Measurements from ENCODE around the gene PWWP2B.
A peak's percentile ranks its signal among the peaks of the same experiment; 100 is the strongest.
"Not testable (repeated sequence)": the region's sequence is repeated elsewhere in the genome, so short reads cannot be mapped to it uniquely, and the experiment has no call there.

PWWP2B gene

DNA sequence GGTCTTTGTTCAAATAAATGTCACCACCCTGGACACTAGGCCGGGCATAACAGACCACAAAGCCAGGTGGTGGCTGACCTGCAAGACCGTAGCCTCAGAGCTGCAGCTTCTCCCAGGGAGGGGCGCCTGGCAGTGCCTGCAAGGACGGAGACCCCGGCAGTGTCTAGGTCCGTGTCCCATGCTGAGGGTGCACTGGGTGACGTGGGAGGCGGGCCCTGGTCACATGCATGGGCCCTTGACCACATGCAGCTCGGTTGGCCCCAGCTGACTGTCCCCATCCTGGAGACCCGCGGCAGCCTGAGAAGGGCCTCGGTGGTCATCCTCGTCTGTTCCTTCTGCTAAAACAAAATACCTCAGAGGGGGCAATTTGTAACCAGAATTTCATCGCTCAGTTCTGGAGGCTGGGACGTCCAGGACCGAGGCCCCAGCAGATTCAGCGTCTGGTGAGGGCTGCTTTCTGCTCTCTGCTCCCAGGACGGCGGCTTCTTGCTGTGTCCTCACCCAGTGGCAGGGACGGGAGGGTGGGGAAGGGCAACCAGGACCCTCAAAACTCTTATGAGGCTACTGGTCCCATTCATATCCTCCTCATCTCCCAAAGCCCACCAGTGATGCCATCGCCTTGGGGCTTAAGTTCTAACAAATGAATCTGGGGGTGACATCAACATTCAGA is 36.8 kb downstream of the PWWP2B start:
- Histone ChIP-seq H3K4me1 (peaks cover 39 to 88% (median 81%) of the 10 kb centered on the region in 10 experiments), H3K9ac (peak overlapping the region in 4 of 11 experiments; percentile 15 to 58 (median 35); a peak in 5 of 22 replicates), H3K4me2 (peak overlapping the region; percentile 30 to 85 (median 58)), H4K20me1 (no peaks in the 10 kb centered on the region), H3K27me3 (no peaks in the 10 kb centered on the region), H3K27ac (peak overlapping the region; percentile 12 to 74 (median 54); a peak in 18 of 22 replicates), H3K36me3 (no peaks in the 10 kb centered on the region), H3K4me3 (no peak overlapping the region), H3K9me3 (replicated peaks in 1 of 11) (no peaks in the 10 kb centered on the region)
- no peak for TF ChIP-seq Cebpa-rat (IDR thresholded peaks at IDR 0.05)

DNA sequence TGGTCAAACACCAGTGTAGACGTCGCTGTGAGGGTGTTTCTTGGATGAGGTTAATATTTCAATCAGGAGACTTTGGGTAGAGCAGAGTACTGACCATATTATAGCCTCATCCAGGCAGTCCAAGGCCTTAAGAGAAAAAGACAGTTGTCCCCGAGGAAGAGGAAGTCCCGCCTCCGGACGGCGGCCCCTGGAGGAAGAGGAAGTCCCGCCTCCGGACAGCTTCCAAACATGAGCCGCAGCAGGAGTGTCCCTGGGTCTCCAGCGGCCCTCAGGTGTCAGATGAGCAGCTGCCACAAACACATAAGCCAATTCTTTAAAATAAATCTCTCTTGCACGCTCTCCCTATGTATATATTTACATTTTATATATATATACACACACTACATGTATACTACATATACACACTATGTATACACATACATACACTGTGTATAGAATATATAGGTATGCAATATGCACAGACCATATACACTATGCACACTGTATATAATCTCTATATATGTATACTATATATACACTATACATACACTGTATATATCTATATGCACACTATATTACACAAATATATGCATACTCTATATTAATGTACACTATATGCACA is 37.5 kb downstream of the PWWP2B start:
- Histone ChIP-seq H3K27ac (peak overlapping the region; percentile 12 to 74 (median 54); a peak in 18 of 22 replicates), H3K36me3 (no peaks in the 10 kb centered on the region), H3K4me3 (no peak overlapping the region), H3K4me1 (peaks cover 42 to 88% (median 81%) of the 10 kb centered on the region in 10 experiments), H3K9me3 (replicated peaks in 1 of 11) (no peaks in the 10 kb centered on the region), H4K20me1 (no peaks in the 10 kb centered on the region), H3K4me2 (peak overlapping the region; percentile 30 to 85 (median 58)), H3K9ac (peak overlapping the region in 4 of 11 experiments; percentile 15 to 58 (median 35); a peak in 5 of 22 replicates), H3K27me3 (no peaks in the 10 kb centered on the region)
- no peak for TF ChIP-seq Cebpa-rat (IDR thresholded peaks at IDR 0.05)

DNA sequence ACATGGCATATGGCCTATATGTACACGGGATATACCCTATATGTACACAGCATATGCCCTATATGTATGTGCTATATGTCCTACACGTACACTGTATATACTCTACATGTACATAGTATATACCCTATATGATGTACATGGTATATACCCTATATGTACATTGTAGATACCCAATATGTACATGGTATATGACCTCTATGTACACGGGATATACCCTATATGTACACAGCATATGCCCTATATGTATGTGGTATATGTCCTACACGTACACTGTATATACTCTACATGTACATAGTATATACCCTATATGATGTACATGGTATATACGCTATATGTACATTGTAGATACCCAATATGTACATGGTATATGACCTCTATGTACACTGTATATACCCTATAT is 38.3 kb downstream of the PWWP2B start:
- not testable (repeated sequence) for H3K27me3 ChIP-seq; H3K36me3 ChIP-seq; H3K27ac ChIP-seq; H4K20me1 ChIP-seq; H3K9ac ChIP-seq; H3K9me3 ChIP-seq (replicated peaks in 1 of 11); H3K4me2 ChIP-seq; H3K4me3 ChIP-seq
- peaks cover 37 to 85% (median 78%) of the 10 kb centered on the region in 10 experiments for H3K4me1 ChIP-seq

DNA sequence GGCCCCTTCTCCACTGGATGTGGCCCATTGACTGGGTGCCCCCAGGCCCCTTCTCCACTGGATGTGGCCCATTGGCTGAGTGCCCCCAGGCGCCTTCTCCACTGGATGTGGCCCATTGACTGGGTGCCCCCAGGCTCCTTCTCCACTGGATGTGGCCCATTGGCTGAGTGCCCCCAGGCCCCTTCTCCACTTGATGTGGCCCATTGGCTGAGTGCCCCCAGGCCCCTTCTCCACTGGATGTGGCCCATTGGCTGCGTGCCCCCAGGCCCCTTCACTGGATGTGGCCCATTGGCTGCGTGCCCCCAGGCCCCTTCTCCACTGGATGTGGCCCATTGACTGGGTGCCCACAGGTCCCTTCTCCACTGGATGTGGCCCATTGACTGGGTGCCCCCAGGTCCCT is 39.1 kb downstream of the PWWP2B start:
- H3K36me3 ChIP-seq; H3K9me3 ChIP-seq (replicated peaks in 1 of 11); H4K20me1 ChIP-seq; H3K4me3 ChIP-seq; H3K27me3 ChIP-seq; H3K9ac ChIP-seq: not testable (repeated sequence)
- Histone ChIP-seq H3K27ac (peak overlapping the region in 2 of 11 experiments; percentile 49 to 58; a peak in 2 of 22 replicates), H3K4me1 (peaks cover 37 to 86% (median 78%) of the 10 kb centered on the region in 10 experiments), H3K4me2 (peak overlapping the region in 6 of 11 experiments; percentile 3 to 88 (median 78); a peak in 7 of 22 replicates)

DNA sequence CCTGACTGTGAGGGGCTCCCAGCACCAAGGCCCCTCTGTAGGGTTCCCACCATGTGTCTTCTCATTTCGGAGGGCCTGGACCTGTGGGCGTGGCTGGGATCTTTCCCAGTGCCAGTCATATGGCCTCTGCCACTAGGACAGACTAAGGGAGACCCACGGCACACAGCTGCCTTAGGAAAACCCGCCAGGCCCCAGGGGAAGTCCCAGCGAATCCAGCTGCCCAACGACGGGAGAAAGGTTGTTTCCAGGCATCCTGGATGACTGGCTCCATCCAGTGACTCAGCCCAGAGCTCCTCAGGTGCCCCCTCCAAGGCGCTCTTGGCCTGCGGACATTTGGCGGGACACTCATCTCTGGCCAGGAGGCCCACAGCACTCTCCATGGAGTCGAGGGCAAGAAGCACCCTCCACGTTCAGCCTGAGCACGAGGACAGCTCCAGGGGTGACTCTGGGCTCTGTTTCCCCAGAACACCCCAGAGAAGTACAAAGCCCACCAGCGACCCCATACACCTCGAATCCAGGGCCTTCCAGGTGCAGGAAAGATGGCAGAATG is 39.9 kb downstream of the PWWP2B start:
- Histone ChIP-seq H3K9me3 (replicated peaks in 1 of 11) (peaks cover 0 to 9% (median 0%) of the 10 kb centered on the region in 11 experiments; a peak in 3 of 22 replicates), H3K4me3 (no peak overlapping the region), H3K4me2 (peak overlapping the region in 10 of 11 experiments; percentile 49 to 88 (median 71); a peak in 19 of 22 replicates), H3K4me1 (peaks cover 37 to 86% (median 79%) of the 10 kb centered on the region in 10 experiments), H3K36me3 (no peaks in the 10 kb centered on the region), H3K9ac (peak overlapping the region in 5 of 11 experiments; percentile 3 to 42 (median 28); a peak in 7 of 22 replicates), H3K27me3 (no peaks in the 10 kb centered on the region), H4K20me1 (no peaks in the 10 kb centered on the region), H3K27ac (peak overlapping the region in 9 of 11 experiments; percentile 2 to 58 (median 30); a peak in 11 of 22 replicates)
- TF ChIP-seq Cebpa-rat (IDR thresholded peaks at IDR 0.05), result no peak

DNA sequence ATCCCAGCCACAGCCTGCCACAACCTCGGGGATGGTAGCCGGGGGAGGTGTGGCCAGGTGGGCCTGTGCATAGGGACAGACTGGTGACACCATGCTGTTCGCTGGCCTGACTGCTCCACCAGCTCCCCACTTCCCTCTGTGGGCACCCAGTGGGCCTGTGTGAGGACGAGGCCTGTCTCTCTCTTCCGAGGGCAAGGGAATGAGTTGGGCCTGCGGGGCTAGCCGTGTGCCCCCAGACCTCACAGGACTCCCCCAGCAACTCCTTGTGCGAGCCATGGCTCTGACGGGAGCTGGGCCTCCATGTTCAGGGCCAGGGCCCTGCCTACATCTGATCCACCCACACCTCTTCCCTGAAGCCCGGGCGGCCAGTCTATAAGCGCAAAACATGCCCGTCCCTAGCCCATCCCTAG is 40.5 kb downstream of the PWWP2B start:
- Histone ChIP-seq H3K9me3 (replicated peaks in 1 of 11) (peaks cover 0 to 9% (median 0%) of the 10 kb centered on the region in 11 experiments; a peak in 3 of 22 replicates), H3K27me3 (no peaks in the 10 kb centered on the region), H3K4me2 (peak overlapping the region; percentile 36 to 88 (median 71)), H3K4me1 (peaks cover 38 to 84% (median 76%) of the 10 kb centered on the region in 10 experiments), H3K36me3 (no peaks in the 10 kb centered on the region), H3K27ac (peak overlapping the region in 9 of 11 experiments; percentile 2 to 58 (median 30); a peak in 13 of 22 replicates), H4K20me1 (no peaks in the 10 kb centered on the region), H3K4me3 (no peak overlapping the region), H3K9ac (peak overlapping the region in 6 of 11 experiments; percentile 3 to 68 (median 32); a peak in 7 of 22 replicates)
- no peak for TF ChIP-seq Cebpa-rat (IDR thresholded peaks at IDR 0.05)

DNA sequence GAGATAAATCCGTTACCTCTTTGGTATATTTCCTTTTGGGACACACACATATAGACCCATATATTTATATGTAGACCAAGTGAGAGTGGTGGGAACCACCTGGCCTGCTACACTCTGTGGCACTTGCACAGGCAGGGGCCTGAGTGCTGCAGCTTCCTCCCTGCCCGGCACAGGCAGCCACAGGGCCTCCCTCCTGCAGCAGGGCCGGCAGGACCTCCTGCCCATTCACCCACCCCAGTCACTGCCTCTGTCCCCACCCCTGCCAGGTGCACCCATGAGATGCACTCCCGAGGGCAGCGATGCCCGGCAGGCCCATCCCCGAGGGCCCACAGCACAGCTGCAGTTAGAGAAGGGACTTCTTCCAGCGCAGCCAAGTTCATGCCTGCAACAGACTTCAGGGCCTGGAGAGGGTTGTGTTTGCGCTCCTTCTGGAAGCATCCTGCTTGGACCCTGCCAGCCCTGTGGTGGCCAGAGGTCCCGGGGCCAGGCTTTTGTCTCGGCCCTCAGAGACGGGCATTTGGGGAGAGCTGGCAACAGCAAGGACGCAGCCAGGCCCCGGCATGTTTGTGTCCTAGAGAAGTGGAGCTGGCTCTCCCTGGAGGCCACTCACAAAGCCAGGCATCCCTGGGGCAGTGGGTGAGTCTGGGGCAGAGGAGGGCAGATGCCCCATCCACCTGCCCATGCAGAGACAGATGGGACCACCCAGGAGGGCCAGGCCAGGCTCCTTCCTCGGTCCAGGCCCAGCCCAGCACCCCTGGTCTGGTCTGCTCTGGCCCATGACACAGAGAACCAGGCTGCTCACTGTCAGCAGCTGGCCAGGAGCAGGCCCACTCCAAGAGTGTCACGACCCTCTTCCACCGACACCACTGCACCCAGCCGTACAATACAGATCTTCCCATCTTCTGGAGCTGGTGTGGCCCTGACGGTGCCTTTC is 41.4 kb downstream of the PWWP2B start:
- Histone ChIP-seq H3K27me3 (no peaks in the 10 kb centered on the region), H3K4me2 (peak overlapping the region; percentile 49 to 88 (median 71)), H3K9ac (peak overlapping the region; percentile 5 to 69 (median 61); a peak in 19 of 22 replicates), H4K20me1 (no peaks in the 10 kb centered on the region), H3K4me3 (no peak overlapping the region), H3K27ac (peak overlapping the region; percentile 3 to 62 (median 44); a peak in 17 of 22 replicates), H3K4me1 (peaks cover 46 to 84% (median 76%) of the 10 kb centered on the region in 10 experiments), H3K36me3 (no peaks in the 10 kb centered on the region), H3K9me3 (replicated peaks in 1 of 11) (peaks cover 0 to 9% (median 0%) of the 10 kb centered on the region in 11 experiments; a peak in 3 of 22 replicates)
- no peak for TF ChIP-seq Cebpa-rat (IDR thresholded peaks at IDR 0.05)

DNA sequence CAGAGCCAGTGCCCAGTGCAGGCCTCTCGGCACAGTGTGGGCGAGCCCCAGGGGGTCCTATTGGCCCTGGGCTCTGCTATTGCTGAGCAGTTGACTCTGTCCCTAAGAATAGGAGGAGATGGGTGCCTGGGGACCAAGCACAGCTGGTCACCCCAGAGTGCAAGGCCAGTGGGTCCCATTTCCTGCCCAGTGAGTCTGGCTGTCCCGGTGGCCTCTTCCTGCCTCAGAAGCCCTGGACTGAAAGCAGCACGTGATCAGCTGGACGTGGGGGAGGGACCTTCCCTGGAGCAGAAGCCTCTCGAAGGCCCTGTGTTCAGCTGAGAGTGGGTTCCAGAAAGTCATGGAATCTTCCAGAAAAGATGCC is 42.0 kb downstream of the PWWP2B start:
- Histone ChIP-seq H3K9me3 (replicated peaks in 1 of 11) (peaks cover 0 to 9% (median 0%) of the 10 kb centered on the region in 11 experiments; a peak in 3 of 22 replicates), H3K27me3 (no peaks in the 10 kb centered on the region), H3K27ac (peak overlapping the region; percentile 3 to 62 (median 44); a peak in 14 of 22 replicates), H3K4me2 (peak overlapping the region; percentile 49 to 88 (median 71)), H3K36me3 (no peaks in the 10 kb centered on the region), H3K4me3 (no peak overlapping the region), H3K9ac (peak overlapping the region in 10 of 11 experiments; percentile 27 to 69 (median 62); a peak in 19 of 22 replicates), H4K20me1 (no peaks in the 10 kb centered on the region), H3K4me1 (peaks cover 44 to 81% (median 73%) of the 10 kb centered on the region in 10 experiments)
- no peak for TF ChIP-seq Cebpa-rat (IDR thresholded peaks at IDR 0.05)
